Tongue (tissue), 2 donors: ENCODE data around the gene SYT1. TPM values are rescaled to one million over a fixed set of nuclear protein-coding genes. Genes with fewer than 3 reads are reported as not detected.
A peak's percentile ranks its signal among the peaks of the same experiment; 100 is the strongest.

ENCODE experiments used
- DNase-seq: peaks from one replicate; pipeline ENCODE4 v3.0.0-alpha.2; 2015
- total RNA-seq: library from RNA; depleted of rRNA; stranded (reverse); fragments of >200 nt; gene quantifications from one replicate; pipeline ENCODE4 v1.2.3, GENCODE V29; 2014

The SYT1 gene
- total RNA-seq, 1 donor from 2014 or later: 1.6 TPM

DNA sequence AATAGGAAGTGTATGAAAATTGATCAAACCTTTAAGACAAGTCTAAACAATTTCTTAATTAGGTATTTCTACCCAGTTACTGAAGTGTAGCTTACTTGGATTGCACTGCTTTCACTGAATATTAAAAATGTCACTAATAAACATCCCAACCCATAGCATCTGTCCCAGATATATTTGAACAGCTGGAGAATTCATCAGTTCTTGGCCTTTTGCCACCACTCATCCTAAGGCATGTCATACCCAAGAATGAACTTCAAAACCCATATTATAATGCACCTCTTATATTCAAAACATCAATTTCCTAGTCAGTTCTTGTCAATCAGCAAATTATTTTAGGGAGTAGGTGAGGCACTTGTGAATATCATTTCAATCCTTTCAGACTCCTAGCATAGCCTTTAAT is 433.9 kb downstream of the SYT1 start:
- peak; percentile 79 for DNase-seq

DNA sequence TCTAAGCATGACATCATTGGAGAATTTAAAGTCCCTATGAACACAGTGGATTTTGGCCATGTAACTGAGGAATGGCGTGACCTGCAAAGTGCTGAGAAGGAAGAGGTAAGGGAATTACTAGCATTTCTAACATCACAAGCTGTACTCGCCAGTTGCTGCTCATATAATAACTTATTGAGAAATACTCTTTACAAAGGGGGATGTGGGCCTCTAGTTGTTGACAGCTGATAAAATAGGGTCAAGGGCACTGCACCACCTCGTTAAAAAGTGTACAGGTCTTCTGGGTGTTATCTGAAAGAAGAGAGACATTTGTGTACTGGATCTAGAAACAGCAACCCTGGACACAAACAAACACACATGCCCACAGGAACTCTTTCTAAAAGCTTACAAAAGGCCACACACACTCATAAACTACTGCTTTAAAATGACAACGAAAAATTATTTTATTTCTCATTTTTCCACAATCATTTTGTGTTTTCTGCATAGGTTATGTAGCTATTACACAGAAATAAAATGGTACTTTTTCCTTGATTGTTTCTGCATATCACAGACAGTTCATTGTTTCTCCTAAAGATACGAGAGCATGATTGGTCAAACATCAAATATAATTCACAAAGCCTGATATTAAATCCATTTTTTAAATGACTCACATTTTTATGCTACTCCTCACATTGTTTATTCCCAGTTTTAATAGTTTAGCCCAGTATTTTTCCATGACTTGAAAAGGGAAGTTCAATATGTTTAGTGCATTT is 435.0 kb downstream of the SYT1 start:
- no peak for DNase-seq

DNA sequence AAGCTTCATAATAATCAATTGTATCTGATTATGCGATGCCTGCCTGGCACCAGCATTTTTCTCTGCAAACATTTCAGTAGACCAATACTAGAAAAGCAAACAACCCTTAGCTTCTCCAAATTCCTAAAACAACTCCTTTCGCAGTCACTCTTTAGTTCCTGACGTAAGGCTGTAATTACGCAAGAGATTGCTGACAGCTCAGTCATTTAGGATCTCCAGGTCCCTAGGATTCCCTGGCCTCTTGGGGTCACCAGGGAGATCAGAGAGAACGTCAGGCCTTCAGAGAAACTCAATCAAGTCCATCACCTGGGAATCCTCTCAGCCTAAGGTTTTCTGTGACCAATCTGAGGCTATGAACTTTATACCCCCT is 435.6 kb downstream of the SYT1 start:
- DNase-seq: no peak

DNA sequence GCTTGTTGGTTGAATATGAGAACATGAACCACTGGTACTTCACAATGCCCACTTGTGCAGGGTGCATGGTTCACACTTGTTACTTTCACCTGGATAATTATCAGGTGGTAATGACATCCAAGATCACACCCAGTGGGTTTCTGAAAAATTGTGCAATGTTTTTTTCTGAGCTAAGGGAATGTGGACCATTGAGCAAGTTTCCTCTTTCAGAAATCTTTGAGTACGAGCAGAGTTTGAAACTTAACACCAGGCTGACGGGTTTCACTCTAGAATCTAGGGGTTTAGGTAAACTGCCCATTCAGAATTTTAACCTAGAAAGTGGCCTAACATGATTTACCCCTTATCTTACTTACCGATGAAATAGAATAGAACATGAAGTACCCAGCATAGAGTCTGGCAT is 436.6 kb downstream of the SYT1 start:
- DNase-seq: no peak

DNA sequence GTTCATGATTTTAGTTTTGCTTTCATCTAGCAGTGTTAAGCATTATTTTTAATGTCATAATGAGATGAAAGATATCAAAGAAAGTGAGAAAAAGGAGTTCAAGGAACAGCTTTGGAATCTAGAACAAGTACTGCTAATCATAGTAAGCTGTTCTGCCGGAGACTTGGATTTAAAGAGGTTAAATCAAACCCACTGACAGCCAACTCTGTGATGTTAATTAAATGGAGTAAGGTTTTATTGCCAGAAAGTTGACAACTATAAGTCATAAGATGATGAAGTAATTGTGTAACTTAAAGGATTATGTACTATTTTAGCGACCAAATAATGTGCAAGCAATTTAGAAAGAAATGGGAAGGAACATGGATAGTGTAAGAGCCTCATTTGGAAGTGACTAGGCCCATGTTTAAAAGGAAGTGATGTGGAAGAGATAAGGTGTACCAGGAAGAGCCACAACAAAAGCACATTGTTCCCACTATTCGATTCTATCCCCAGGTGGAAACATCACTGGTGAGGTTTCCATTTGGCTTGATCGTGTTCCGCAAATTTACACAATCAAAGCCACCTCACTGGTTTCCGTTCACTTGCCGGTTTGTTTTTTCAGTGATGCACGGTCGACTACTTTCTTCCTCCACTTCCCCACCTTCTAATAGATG is 437.7 kb downstream of the SYT1 start:
- DNase-seq: no peak

DNA sequence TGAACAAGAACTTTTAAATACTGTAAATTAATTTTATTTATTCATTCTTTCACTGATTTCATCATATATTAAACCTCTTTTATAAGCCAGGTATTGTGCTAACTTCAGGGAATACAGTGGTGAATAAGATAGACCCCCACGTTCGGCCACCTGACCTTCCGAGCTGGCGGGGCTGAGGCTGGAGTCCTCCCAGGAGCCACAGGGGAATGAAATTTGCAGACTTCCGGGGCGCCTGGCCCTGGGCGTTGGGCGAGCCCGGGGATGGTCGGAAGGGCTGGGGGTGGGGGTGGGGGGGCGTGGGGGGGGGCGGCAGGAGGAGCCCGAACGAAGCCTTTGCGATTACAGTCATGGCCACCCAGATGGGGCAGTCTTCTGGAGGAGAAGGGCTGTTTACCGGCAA is 442.8 kb downstream of the SYT1 start:
- DNase-seq: no peak

DNA sequence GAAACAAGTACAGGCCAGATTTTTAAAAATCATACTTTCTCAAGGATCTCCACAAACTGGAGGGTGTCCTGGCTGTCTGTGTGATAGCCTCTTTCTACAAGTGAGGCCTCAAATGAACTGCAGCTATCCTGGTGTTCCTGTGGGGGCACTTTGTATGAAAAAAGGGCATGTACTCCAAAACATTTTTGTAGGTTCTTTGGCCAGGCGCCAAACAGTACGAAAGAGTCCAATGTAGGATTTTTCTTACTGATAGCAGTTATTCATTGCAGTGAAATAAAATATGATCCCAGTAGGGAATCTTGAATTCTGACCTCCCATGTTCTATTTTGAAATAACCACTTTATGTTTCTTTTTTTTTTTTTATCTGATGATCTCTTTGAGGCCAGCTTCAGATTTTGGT is 444.5 kb downstream of the SYT1 start:
- DNase-seq: no peak

DNA sequence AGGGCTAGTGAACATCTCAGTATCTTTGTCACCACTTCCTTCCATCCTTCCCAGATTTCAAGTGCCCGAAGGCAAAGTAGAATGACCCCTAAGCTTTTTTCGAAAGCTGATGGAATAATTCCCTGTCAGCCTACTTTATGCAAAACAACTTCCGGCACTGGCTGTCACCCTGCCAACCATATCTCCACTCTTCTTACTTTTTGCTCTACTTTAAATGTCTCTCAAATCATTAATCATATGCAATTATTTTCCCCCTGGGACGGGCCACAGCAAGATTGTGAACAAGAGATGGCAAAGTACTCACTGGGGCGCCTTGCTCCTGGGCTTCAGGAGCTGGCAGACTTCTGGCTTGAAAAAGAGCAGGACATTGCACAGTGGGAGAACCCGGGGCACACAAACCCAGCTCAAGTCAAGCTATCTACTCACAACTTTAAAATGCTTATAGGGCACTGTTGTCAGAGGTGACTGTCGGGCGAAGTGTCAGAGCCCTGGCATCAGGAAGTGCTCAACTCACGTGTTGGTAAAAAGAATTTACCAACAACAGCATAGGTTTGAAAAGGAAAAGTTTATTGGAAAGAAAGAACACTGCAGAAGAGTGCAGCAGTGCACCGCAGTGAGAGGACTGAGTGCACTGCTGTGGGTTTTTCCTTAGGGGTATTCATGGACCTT is 452.7 kb downstream of the SYT1 start:
- DNase-seq: no peak

DNA sequence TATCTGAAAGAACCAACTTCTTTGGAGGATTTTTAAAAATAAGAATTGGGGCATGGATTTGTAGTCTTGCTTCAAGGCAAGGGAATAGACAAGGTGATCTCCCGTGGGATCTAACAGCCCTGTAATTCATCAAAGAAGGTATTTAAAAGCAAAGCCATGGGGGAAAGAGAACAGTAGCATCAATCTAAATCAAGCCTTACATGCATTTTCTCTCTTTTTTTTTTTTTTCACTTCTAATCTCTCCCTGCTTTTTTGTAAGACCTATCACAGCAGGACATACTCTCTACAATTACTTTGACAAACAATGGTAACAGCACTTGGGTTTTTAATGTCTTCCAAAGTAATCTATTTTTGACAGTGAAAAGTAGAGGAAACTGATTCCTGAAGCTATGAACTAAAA is 458.3 kb downstream of the SYT1 start:
- no peak for DNase-seq

DNA sequence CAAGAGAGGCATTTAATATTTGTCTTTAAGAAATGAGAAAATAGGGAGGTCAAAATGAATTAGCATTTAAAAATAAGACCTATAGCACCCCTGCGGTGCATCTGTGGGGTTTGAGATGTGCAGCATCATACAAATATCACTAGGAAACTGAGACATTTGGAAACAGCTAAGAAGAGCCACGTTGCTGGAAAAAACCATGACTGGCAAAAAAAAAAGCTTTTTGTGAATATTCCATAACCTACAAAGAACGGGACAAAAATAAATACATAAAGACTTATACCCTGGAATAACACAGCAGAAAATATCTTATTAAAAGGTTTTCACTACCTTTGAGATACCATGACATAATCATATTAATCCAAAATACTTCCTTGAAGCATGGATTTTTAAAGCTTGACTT is 460.0 kb downstream of the SYT1 start:
- DNase-seq: no peak

DNA sequence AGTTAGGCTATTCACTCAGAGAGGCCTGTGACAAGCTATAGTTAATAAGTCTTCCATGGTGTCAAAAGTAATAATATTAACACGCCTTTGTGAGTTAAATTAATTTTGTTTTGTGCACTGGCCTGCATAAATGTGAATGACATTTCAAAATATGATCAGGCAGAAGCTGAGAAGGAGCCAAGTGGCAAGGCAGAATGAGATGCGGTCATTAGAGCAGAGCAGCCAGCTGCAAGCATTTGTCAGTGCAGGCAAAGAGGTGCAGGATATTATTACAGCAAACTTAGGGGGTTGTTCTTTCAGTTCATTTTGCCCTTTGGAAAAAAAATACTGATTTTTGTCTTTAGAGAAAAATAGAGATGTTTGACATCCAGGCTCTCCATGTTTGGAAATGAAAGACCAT is 461.6 kb downstream of the SYT1 start:
- peak; percentile 75 for DNase-seq

DNA sequence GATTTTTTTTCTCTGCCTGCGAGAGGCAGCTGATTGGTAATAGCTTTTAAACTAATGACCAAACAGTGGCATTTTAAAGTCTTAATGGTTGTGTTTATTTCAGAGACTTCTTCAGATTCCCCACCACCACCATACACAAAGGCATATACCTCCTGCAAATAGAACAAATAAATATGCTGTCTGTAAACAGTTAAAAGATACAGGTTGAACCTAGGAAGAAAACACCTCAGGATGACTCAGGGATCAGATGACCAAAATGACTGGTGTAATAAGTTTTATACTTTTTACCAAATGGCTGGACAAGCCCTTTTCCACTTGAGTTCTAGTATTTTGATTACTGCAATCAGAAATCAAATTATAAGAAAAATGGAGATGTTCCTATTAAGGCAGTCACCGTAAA is 462.1 kb downstream of the SYT1 start:
- DNase-seq: no peak

DNA sequence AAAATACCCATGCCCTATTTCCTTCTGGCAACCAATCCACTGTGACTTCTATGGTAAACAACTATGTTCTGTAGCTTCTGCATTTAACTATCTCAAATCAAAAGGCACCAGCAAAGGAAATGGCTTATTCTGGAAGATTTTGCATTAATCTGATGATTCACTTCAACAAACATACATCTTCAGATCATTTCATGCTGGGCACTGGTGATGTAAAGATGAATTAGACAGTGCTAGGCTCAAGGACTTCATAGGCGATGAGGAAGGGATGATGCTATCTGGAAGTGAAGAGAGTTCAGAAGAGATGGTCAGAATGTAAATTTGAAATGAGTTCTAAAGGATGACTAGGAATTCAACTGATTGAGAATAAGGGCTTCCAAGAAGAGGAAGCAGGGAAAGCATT is 462.9 kb downstream of the SYT1 start:
- DNase-seq: no peak

DNA sequence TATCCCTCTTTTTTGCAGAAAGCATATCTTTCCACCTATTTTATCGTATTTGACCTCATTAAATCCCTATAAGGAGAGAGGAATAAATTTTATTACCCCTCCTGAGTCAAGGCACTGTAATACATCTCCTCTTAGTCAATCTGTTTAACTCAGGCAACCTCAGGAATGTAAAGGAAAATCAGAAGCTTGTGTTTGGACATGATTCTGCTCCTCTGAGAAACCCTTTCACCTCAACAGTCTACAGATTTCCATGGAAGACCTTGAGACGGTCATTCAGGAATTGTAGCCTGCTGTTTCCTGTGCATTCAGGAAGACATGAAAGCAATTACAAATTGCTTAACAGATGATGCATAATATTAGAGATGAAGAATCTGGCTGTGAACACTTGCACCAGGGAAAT is 465.4 kb downstream of the SYT1 start:
- no peak for DNase-seq

DNA sequence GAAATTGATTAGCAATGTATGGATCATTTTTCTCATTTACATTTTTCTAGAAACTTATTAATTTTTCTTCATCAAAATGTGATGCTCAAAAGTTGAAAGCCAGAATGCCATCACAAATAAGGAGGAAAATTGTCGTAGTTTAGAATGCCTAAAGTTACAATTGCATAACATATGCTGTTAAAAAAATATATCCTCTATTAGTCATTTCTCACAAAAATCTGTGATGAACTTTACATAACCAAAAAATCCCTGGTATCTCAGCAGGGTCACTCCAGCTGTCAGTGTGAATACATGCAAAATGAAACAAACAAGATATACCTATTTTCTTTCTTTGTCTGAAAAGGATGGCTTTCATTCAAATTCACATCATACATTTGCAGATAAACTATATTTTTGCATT is 467.3 kb downstream of the SYT1 start:
- no peak for DNase-seq

DNA sequence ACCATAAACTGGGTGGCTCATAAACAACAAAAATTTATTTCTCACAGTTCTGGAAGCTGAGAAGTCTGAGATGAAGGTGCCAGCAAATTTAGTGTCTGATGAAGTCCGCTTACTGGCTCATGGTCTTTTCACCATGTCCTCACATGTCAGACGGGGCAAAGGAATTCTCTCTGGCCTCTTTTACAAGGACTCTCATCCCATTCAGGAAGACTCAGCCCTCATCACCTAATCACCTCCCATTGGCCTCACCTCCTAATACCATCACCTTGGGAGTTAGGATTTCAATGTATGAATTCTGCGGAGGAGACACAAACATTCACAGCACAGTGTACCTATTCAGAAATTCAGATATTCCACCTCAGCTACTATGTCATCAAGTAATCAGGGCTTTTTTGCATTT is 468.6 kb downstream of the SYT1 start:
- no peak for DNase-seq

DNA sequence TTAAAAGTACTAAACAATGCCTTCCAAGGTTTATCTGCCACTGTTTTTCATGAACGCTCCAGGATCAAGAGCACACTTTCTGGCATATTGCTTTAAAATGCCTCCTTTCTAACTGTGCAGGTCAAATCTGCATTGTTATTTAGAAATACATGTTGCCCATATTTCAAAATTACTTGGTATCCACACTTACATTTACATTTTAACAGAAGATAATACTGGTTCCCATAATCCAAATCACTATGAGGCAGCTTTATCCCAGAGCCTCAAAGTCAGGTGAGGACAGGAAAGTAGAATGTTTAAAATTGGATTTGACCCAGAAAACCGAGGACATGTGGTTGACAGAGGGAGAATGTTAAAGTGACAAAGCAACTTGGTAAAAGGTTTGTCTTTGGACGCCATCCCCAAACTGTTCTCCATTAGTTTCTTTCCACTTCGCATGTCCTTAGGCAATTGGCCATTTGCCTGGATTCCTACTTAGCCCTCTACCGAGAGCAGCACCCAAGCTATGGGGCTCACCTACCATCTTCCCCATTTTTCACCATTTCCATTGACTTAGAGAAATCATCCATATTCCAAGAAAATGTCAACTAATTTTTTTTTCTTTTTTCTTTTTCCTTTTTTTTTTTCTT is 473.2 kb downstream of the SYT1 start:
- no peak for DNase-seq

DNA sequence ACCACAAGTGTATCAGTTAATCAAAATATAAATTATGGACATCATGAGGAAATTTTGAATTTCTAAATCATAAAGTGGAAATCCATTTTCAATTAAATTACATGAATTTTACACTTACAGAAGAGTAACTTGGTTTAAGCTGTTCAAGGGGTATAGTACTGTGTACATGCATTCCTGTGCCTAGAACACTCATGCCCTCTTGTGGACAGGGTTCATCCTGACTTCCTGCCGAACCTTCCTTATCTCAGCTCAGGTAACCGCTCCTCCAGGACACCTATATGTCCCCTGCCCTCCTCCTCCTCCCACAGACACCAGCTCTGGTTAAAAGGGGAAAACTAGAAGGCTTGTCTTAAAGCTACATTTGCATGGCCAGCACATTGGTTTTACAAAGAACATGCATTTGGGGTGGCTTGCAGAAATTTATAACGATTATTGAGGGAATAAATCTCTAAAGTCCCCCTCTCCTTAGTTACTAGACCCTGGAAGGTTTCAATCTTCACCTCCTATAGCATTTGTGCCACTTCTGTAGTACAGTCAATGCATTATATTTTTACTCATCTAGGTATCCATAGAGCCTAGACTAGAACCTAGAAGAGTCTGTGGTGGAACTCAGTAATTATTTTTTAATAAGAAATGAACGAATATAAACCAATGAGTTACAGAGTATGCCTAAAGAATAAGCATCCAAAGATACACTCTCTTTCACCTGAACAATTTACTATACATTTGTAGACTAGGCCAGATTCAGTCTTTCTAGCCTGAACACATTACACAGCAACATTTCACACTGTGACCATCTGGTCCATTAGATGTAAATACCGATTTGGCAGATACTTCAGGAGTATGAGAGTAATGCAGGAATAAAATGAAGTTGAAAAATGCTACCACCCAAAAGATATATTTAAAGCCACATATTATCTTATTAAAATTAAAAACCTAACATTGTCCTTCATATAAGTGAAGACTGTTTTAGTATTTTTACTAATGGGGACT is 480.6 kb downstream of the SYT1 start:
- peak; percentile 61 for DNase-seq

DNA sequence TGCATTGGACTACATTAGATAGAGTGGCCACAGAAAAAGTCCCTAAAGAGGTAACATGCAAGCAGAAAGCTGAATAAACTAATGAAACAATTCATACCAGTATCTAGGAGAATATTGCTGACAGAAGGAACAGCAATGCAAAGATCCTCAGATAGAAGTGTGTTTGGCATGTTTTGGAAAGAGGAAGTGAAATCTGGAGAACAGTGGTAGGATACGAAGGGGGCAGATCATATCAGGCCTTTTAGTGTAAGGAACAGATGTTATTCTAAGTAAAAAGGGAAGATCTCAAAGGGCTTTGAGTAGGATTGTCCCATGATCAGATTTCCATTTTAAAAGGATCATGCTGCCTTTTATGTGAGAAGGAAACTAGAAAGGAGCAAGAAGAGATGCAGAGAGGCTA is 483.3 kb downstream of the SYT1 start:
- no peak for DNase-seq

DNA sequence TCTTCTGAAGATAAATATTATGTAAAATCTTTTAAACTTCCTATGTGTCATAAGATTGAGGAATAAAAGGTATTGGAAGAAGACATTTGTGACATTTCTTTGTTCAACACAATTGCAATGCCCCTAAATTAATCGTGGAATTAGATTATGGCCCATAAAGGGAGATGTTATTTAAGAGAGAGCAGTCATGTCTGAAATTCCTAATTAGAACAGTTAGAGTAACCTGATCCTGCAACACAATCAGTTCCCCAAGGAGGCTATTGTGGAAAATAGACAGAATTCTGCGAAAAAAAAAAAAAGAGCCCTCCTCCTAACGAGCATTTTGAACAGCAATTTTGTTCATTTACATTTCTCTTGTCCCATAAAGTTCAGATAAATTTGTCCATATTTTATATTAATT is 486.7 kb downstream of the SYT1 start:
- no peak for DNase-seq

DNA sequence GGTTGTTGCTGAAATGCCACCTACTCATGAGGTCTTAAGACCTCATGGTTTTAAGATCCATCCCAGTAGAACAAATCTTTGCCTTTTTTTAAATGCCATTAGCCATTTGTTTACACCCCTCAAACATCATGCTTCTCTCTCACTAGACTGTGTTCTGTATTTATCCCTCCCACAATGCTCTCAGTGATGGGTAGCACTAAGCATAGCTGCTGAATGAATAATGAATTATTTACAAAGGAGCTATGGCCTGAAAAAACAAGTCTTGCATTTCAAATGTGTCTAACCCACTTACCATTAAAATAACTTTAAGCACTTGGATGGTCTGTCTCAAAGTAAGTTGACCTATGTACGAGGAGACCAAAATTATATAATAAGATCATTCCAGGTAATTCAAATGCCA is 491.6 kb downstream of the SYT1 start:
- no peak for DNase-seq

DNA sequence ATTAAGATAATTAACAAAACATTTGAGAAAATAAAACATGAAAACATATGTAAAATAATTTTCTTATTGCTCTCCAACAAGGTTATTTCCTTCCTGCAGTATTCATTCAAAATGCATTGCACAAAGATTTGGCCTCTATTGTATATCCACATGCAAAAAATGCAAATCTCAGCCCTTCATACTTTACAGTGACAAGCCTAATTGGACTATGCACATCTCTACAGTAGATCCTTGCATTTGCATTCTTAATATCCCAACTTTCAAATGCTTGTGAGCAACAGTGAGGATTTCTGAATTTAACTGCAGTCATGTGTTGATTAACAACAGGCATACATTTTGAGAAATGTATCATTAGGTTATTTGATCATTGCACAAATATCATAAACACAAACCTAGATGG is 492.5 kb downstream of the SYT1 start:
- no peak for DNase-seq
